GM12874 (cell line): Measurements from ENCODE around the gene SCLY.

Experiments
- CTCF ChIP-seq: IDR thresholded peaks from 2 replicates; pipeline ENCODE4 v1.5.1; 2011; ENCODE audit warnings: low read depth, mild to moderate bottlenecking, control low read depth, low read length, moderate library complexity; ENCODE audit not compliant: insufficient read depth

Gene SCLY

DNA sequence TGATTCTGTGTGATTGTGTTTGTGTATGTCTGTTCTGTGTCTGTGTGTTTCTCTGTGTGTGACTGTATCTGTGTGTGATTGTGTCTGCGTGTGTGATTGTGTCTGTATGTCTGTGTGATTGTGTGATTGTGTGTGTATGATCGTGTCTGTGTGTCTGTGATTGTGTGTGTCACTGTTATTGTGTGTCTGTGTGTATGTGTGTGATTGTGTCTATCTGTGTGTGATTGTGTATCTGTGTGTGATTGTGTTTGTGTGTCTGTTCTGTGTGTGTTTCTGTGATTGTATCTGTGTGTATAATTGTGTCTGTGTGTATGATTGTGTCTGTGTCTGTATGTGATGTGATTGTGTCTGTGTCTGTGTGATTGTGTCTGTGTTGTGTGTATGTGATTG lies 66.0 kb downstream of the SCLY start:
- TF ChIP-seq CTCF = no peak

DNA sequence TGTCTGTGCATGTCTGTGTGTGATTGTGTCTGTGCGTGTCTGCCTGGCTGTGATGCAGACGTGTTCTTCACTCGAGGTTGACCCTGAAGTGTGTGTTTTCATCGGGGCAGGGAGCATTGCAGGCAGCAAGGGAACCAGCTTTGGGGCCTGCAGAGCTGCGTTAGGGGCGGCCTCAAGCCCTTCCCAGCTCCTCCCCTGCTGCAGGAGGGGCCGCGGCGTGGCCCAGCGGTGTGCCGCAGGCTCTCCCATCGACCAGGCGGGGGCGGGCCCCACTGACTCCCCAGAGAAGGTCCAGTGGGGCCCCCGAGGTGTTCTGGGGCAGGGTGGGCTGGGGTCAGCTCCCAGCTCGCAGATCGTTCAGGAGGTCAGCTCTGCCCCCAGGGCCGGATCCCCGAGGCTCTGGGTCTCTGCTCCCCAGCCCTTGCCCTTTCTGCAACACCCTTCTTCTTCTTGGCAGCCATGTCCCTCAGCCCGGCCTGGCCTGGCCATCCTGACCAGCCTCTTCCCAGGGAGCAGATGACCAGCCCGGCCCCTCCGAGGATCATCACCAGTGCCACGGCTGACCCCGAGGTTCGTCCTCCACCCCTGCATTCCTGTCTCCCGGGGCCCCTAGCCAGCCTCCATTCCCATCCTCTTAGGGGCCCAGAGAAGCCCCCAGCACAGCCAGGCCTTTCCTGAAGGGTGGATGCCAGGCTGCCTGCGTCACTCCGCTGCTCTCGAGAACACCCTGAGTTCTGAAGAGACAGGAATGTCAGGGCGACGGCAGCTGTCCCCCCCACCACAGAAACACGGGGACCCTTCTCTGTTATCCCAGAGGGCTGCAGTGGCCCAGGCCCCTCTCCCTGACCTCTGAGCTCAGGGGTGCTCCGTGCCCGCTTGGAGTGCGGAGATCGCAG lies 66.6 kb downstream of the SCLY start:
- no peak for TF ChIP-seq CTCF

DNA sequence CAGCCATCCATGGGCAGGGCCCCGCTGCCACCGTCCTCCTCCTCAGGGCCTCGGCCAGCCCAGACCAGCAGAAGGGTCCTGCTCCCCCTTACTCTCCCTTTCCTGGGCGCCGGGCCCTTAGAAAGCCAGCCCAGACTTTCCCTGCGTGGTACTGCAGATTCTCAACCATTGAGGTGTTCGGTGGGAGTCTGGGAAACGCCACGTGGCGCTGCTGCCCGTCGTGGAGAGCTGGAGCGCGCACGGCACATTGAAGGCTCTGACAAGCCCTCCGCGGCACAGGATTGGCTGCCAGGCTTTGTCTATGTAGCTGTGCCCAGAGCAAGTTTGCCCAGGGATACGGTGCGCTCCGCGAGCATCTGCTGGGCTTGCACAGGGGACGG lies 67.2 kb downstream of the SCLY start:
- no peak for TF ChIP-seq CTCF

DNA sequence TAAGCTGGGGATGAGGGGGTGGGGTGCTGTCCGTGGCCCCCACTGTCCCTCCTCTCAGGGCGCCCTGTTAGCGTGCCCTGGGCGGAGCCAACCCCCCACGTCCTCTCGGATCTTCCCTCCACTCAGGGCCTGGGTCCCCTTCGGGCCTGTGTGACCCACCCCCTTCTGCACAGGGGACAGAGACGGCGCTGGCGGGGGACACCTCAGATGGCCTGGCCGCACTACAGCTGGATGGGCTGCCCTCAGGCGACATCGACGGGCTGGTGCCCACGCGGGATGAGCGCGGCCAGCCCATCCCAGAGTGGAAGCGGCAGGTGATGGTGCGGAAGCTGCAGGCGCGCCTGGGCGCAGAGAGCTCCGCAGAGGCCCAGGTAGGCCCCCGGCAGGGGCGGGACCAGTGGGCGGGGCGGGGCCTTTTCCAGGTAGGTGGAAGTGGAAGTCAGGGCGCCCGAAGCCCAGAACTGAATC lies 67.8 kb downstream of the SCLY start:
- TF ChIP-seq CTCF = no peak

- no peak for TF ChIP-seq CTCF
These were observed 68.6 kb downstream of the SCLY start for GRCh38 chr2:238129166-238130010.

GRCh38 chr2:238130111-238130695 lies 69.4 kb downstream of the SCLY start:
- TF ChIP-seq CTCF = no peak
